Right renal cortex interstitium (tissue), 3 donors: ENCODE results near the gene KASH5. TPM values are rescaled to one million over a fixed set of nuclear protein-coding genes. Genes with fewer than 3 reads are reported as not detected.
A peak's percentile ranks its signal among the peaks of the same experiment; 100 is the strongest.
"Not testable (repeated sequence)": the region's sequence is repeated elsewhere in the genome, so short reads cannot be mapped to it uniquely, and the experiment has no call there.

Experiments
- DNase-seq, 3 donors: peaks; one replicate each; pipeline ENCODE4 v3.0.0-alpha.2; 2013; ENCODE audit warnings: low read depth in 3 of 3, low spot score in 2 of 3
- polyA plus RNA-seq, 3 donors: library from polyadenylated mRNA; unstranded; fragments of 120-200 nt; gene quantifications; one replicate each; pipeline ENCODE4 v1.2.1, GENCODE V29; 2013; ENCODE audit not compliant: insufficient read length in 3 of 3

The KASH5 gene
- polyA plus RNA-seq, 3 donors, result 0.14 to 0.45 (median 0.18) TPM

DNA sequence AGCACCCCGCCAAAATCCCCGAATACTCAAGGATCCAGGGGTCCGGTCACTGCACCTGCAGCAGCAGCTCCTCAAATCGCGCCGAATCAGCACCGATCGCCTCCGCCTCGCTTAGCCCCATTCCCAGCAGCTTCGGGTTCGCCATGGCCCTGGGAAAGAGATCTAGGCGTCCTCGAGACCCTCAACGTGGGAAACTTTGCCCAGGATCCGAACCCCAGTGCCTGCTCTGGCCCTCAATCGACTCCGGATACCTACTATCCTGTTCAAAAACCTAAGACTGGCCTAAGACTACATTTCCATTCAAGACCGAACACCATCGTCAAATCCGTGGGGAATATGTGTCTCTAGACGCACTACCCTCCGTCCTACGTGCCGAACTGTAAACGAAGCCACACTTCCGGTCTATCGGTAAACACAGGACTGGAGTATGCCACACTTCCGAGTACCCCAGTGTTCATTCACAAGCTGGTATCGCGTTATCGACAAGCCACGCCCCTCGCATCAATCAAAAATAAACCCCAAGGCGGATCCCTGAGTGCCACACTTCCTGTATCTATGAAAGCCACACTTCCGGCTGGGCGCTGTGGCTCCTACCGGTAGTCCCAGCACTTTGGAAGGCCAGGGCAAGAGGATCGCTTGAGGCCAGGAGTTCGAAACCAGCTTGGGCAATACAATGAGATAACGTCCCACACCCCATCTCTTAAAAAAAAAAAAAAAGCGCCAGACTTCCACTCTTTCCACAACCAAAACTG lies 63.6 kb downstream of the KASH5 start, which contains the start of gene PIH1D1:
Gene PIH1D1 (minus strand): TSS at position 385 of the 752 bp plus-strand sequence. CDS start 240 bp downstream, at position 145.
- peak; percentile 96 to 99 (median 97) for DNase-seq

DNA sequence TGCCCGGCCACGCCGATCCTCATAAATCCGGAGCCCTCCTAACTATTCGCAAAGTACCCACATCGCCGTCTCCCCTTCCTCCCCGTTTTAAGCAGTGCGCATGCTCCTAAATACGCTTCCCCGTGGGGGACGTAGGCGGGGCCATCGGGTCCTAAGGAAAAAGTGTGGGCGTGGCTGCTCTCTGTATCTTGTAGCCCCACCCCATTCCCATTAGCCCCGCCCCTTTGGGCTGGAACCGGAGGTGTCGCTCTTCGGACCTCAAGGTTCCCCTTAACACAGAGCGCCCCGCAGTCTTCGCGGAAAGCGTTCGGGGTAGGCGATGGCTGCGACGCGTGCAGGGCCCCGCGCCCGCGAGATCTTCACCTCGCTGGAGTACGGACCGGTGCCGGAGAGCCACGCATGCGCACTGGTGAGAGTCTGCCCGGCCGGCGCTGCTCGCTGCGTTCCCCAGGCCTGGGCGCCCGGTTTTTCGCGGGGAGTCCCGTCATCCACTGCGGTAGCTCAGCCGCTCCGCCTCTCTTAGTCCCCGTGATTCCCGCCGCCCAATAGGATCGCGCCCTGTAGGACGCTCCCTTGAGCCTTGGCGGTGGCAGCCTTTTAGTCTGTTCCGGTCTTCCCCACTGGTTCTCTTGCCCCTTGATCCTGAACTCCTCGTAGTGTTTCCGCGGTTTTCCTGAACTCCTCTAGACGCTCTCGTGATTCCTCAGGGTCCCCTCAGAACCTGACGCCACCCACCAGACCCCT lies 65.1 kb downstream of the KASH5 start, which contains the start of gene ALDH16A1:
Gene ALDH16A1 (plus strand): TSS at position 213 of the 744 bp plus-strand sequence. CDS start 107 bp downstream, at position 320.
- DNase-seq, result peak; percentile 91 to 95 (median 94)

DNA sequence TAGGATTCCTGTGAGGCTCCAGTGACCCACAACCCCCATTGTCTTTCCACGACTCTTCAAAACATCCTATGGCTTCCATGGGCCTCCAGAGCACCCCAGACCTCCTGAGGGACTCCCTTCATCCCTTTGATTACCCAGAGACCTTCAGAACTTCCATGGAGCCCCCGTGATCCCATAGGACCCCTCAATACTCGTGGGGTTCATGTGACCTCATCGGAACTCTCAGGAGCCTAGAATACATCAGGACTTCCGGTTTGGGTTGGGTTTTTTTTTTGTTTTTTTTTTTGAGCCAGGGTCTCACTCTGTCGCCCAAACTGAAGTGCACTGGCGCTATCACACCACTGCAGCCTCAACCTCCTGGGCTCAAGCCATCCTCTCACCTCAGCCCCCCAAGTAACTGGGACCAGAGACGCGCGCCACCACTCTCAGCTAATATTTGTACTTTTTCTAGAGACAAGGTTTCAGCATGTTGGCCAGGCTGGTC lies 65.8 kb downstream of the KASH5 start:
- no peak for DNase-seq

DNA sequence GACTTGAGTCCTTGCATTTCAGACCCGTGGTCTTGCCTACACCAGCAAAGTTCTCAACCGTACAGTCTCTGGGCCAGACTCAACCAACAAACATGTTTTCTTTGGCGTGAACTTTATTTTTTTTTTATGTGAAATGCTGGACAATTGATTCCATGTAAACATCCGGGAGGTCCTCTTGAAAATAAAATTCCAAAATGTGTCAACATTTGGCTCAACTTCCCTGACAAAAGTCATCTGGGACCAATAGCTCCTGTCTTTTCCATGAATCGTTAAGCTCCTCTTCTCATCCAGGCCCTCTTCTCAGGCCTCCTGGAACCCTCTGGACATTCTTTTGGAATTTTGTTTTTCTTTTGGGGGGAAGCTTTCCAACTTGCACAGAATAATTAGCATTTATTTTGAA lies 67.7 kb downstream of the KASH5 start:
- peak in 1 of 3 donors; percentile 67 for DNase-seq

DNA sequence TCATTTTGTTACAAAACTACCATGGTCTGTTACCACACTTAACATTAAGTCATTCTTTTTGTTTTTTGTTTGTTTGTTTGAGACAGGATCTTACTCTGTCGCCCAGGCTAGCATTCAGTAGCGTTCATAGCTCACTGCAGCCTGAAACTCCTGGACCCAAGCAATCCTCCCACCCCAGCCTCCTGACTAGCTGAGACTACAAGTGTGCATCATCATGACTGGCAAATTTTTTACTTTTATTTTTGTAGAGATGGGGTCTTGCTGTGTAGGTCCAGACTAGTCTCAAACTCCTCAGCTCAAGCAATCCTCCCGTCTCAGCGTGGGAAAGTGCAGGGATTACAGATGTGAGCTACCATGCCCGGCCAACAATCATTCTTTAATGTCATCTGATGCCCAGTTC lies 68.3 kb downstream of the KASH5 start:
- no peak for DNase-seq

DNA sequence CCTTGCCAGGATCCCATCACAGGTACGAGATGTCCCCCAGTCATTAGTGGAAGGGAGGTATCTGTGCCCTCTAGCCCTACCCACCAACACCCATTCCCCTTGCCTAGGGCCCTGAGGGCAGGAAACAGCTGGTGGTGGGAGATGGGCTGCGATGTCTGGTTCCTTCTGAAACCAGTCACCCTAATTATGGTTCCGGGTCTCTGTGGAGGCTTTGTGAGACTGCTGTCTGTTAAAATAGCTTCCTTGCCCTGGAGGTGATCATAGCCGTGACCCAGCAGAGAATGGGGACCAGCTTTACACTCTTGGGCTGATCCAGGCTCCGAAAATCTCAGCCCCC lies 70.5 kb downstream of the KASH5 start:
- DNase-seq, result no peak

DNA sequence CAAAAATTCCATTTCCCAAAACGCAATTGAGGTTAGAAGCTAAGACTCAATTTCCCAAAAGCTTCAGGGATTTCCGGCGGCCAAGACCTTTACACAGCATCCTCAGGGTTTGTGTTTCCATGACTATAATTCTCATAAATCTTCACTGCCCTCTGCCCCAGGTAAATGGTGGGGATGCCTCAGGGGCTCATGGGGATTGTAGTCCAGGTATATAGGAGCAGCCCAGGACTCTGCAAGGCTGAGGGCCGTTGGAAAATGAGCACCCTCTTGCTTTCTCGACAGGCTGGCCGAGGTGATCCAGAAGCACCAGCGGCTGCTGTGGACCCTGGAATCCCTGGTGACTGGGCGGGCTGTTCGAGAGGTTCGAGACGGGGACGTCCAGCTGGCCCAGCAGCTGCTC lies 71.3 kb downstream of the KASH5 start:
- no peak for DNase-seq

DNA sequence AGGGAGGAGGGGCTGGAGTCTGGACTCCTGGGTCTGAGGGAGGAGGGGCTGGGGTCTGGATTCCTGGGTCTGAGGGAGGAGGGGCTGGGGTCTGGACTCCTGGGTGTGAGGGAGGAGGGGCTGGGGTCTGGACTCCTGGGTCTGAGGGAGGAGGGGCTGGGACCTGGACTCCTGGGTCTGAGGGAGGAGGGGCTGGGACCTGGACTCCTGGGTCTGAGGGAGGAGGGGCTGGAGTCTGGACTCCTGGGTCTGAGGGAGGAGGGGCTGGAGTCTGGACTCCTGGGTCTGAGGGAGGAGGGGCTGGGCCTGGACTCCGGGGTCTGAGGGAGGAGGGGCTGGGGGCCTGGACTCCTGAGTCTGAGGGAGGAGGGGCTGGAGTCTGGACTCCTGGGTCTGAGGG lies 73.1 kb downstream of the KASH5 start:
- not testable (repeated sequence) for DNase-seq

DNA sequence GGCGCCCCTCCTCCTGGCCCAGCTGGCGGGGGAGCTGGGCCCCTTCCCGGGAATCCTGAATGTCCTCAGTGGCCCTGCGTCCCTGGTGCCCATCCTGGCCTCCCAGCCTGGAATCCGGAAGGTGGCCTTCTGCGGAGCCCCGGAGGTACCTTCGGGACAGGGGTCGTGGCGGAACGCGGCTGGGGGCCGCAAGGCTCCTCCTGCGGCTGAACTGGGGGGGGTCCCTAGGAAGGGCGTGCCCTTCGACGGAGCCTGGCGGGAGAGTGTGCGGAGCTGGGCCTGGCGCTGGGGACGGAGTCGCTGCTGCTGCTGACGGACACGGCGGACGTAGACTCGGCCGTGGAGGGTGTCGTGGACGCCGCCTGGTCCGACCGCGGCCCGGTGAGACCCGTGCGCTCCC lies 73.6 kb downstream of the KASH5 start:
- no peak for DNase-seq

DNA sequence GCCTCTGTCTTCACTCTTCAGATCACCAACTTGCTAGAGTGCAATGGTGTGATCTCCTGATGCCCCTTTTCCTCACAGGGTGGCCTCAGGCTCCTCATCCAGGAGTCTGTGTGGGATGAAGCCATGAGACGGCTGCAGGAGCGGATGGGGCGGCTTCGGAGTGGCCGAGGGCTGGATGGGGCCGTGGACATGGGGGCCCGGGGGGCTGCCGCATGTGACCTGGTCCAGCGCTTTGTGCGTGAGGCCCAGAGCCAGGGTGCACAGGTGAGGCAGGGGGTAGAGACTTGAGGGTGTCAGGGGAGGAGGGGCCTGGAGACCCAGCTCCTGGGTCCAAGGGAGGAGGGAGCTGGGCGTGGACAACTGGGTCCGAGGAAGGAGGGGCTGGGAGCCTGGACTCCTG lies 74.4 kb downstream of the KASH5 start:
- DNase-seq, result no peak

DNA sequence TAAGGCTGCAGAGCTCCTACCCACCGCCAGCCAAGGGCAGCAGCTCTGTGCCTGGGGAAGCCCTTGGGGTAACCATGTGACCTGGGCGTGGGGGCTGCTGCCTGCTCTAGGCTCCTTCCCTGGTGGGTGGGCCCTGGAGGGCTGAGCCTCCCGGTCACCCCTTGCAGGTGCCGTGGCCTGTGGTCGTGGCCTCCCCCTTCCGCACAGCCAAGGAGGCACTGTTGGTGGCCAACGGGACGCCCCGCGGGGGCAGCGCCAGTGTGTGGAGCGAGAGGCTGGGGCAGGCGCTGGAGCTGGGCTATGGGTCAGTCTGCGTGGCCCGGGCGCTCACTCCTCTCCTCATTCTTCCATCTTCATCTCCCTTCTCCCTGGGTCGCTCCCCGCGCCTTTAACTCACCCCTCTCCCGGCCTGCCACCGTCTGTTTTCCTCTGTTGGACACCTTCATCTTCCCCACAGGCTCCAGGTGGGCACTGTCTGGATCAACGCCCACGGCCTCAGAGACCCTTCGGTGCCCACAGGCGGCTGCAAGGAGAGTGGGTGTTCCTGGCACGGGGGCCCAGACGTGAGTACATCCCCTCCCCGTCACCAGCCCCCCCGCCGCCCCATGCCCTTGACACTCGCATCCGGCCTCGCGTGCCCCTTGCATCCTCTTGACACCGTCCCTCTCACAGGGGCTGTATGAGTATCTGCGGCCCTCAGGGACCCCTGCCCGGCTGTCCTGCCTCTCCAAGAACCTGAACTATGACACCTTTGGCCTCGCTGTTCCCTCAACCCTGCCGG lies 76.1 kb downstream of the KASH5 start:
- DNase-seq, result no peak

DNA sequence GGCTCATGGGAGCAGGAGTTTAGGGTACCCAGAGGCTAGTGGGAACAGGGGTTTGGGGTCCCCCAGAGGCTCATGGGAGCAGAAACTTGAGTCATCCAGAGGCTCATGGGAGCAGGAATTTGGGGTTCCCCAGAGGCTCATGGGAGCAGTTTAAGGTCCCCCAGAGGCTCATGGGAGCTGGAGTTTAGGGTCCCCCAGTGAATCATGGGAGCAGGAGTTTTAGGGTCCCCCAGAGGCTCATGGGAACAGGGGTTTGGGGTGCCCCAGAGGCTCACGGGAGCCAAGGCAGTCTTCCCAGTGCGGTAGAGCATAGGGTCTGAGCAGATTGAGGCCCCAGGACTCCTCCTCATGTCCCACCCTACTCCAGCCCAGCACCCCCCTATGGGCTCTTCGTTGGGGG lies 77.3 kb downstream of the KASH5 start:
- no peak for DNase-seq

Other genes starting within 250 kb of the KASH5 start
- 10 to 100 TPM; 29.8 to 36.1 (median 35.5) TPM for gene HRC, start 232.9 kb upstream of the KASH5 start, polyA plus RNA-seq
- 10 to 100 TPM; 19.8 to 25.4 (median 20.0) TPM for gene TRPM4, start 230.5 kb upstream of the KASH5 start, polyA plus RNA-seq
- 1 to 10 TPM; 2.4 to 2.6 (median 2.6) TPM for gene SLC6A16, start 63.1 kb upstream of the KASH5 start, polyA plus RNA-seq
- 10 to 100 TPM; 32.7 to 37.7 (median 36.9) TPM for gene CD37, start 52.8 kb upstream of the KASH5 start, polyA plus RNA-seq
- gene TEAD2, start 25.8 kb upstream of the KASH5 start, polyA plus RNA-seq, result 10 to 100 TPM; 86.1 to 89.1 (median 86.1) TPM
- 1 to 10 TPM; 4.5 to 5.3 (median 4.7) TPM for gene DKKL1, start 24.4 kb upstream of the KASH5 start, polyA plus RNA-seq
- gene PTH2, start 35.2 kb downstream of the KASH5 start, polyA plus RNA-seq, result not detected
- not detected for gene GFY, start 37.1 kb downstream of the KASH5 start, polyA plus RNA-seq
- under 1 TPM; 0.25 to 0.33 (median 0.31) TPM for gene SLC17A7, start 53.3 kb downstream of the KASH5 start, polyA plus RNA-seq
- 10 to 100 TPM; 81.1 to 84.9 (median 84.7) TPM for gene PIH1D1, start 63.6 kb downstream of the KASH5 start, polyA plus RNA-seq
- gene ALDH16A1, start 65.0 kb downstream of the KASH5 start, polyA plus RNA-seq, result 10 to 100 TPM; 14.5 to 15.0 (median 14.8) TPM
- 1 to 10 TPM; 2.6 to 3.2 (median 2.7) TPM for gene FLT3LG, start 86.0 kb downstream of the KASH5 start, polyA plus RNA-seq
- 1,000 to 10,000 TPM; 2,089 to 2,580 (median 2,270) TPM for gene RPL13A, start 99.4 kb downstream of the KASH5 start, polyA plus RNA-seq
- gene RPS11, start 108.2 kb downstream of the KASH5 start, polyA plus RNA-seq, result 1,000 to 10,000 TPM; 2,847 to 3,056 (median 2,982) TPM
- gene FCGRT, start 124.4 kb downstream of the KASH5 start, polyA plus RNA-seq, result 100 to 1,000 TPM; 219 to 252 (median 230) TPM
- 10 to 100 TPM; 10.0 to 10.9 (median 10.2) TPM for gene RCN3, start 139.8 kb downstream of the KASH5 start, polyA plus RNA-seq
- 10 to 100 TPM; 61.2 to 69.1 (median 64.3) TPM for gene NOSIP, start 192.3 kb downstream of the KASH5 start, polyA plus RNA-seq
- 1 to 10 TPM; 7.1 to 8.5 (median 7.1) TPM for gene PRRG2, start 193.1 kb downstream of the KASH5 start, polyA plus RNA-seq
- gene PRR12, start 202.9 kb downstream of the KASH5 start, polyA plus RNA-seq, result 10 to 100 TPM; 13.6 to 16.3 (median 15.1) TPM